Bronchial epithelial cell (primary cell): ENCODE data around the gene CSNK1D. TPM values are rescaled to one million over a fixed set of nuclear protein-coding genes. Genes with fewer than 3 reads are reported as not detected.

ENCODE experiments used
- DNase-seq: peaks from one replicate; pipeline ENCODE4 v3.0.0-alpha.2; 2010; ENCODE audit warnings: low read depth
- FAIRE-seq: peaks from 2 replicates; lab custom pipeline; 2011; peaks lifted over from hg19 to GRCh38; lab: Jason Lieb, UNC
- H3K27me3 ChIP-seq: 2 replicates; pipeline ENCODE4 v1.5.1; 2011; ENCODE audit warnings: low read length; ENCODE audit not compliant: control insufficient read depth, insufficient read depth
- H3K36me3 ChIP-seq: 2 replicates; pipeline ENCODE4 v1.5.1; 2011; ENCODE audit warnings: low read length; ENCODE audit not compliant: control insufficient read depth, insufficient read depth
- H3K4me3 ChIP-seq: 2 replicates; pipeline ENCODE4 v1.5.1; 2011; ENCODE audit warnings: mild to moderate bottlenecking, low read depth, low read length, control low read depth
- CTCF ChIP-seq: IDR thresholded peaks from 2 replicates; pipeline ENCODE4 v1.5.1; 2011; ENCODE audit warnings: mild to moderate bottlenecking, moderate library complexity, low read length, control low read depth, inconsistent platforms; ENCODE audit not compliant: insufficient read depth, severe bottlenecking
- total RNA-seq: library from RNA; depleted of rRNA; stranded (reverse); fragments of >200 nt; gene quantifications from 2 replicates; pipeline ENCODE4 v1.2.1, GENCODE V29; 2014

CSNK1D gene
- total RNA-seq, 1 donor from 2014 or later, result 72.4 TPM

DNA sequence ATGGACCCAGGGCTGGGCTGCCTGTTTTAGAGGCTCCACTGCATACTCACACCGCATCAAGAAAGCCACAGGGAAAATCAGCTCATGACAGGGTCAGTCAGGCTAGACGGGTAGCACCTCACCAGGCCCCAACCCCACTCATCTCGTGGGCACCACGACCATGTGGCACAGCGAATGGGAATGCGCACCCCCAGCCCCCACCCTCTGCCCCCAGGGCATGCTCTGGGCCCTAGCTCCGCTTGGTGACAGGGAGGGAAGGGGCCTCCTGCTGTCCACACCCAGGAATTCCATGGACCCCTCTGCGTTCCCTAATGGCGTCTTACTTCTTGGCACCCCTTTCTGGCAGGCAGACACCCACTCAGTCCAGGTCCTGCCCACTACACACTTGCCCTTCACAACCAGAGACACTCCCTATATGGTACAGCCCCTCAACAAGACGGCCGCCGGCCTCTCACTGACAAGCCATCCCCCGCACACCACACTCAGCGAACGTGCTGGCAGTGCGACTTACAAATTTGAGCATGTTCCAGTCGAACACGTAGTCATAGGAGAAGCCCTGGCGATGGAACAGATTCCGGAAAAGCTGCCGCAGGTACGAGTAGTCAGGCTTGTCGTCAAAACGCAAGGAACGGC is 22.5 kb downstream of the CSNK1D start:
- Histone ChIP-seq H3K36me3 (peaks cover 72% of the 10 kb centered on the region), H3K27me3 (no peaks in the 10 kb centered on the region), H3K4me3 (no peak overlapping the region)
- no peak for TF ChIP-seq CTCF
- DNase-seq (no peak), FAIRE-seq (no peak)

DNA sequence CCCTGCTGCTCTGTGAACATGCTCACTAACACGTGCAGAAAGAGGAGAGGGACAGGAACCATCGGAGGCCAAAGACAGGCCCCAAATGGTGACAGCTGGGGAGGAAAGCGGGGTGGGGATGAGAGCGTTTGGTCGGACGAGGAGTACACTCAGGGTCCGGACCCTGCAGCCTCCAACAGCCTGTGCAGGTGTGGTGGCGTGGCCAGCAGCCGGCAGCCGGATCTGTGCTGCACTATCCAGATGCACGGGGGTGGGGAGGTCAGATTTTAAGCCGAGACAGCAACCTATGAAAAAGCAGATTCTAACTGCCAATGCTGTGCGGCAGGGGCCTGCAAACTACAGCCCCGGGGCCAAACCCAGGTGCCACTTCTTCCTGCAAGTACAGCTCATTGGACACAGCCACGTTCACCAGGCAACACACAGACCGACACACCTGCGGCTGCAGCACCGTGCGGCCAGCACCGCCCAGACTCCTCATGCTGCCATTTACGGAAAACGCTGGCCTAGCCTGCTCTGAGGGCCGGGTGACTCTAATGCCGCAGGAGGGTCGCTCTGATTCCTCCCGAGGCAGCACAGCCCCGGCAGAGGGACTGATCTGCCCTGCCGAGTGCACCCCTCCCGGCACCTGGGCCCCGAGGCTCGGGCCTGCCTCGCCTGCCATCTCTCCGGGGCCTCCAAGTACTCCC is 23.5 kb downstream of the CSNK1D start:
- FAIRE-seq (no peak), DNase-seq (no peak)
- Histone ChIP-seq H3K27me3 (no peaks in the 10 kb centered on the region), H3K4me3 (no peak overlapping the region), H3K36me3 (peaks cover 72% of the 10 kb centered on the region)
- no peak for TF ChIP-seq CTCF

- FAIRE-seq (no peak), DNase-seq (no peak)
- Histone ChIP-seq H3K4me3 (no peak overlapping the region), H3K27me3 (no peaks in the 10 kb centered on the region), H3K36me3 (peaks cover 81% of the 10 kb centered on the region)
- TF ChIP-seq CTCF, result no peak
Observed at GRCh38 chr17:82248815-82249674, 24.5 kb downstream of the CSNK1D start.

GRCh38 chr17:82247856-82248671 is 25.4 kb downstream of the CSNK1D start:
- H3K36me3 ChIP-seq, result peaks cover 82% of the 10 kb centered on the region

More at GRCh38 chr17:82247856-82248671, 25.4 kb downstream of the CSNK1D start:
- H3K27me3 ChIP-seq, result no peaks in the 10 kb centered on the region
- no peak for FAIRE-seq
- TF ChIP-seq CTCF, result no peak
- DNase-seq, result no peak
- no peak overlapping the region for H3K4me3 ChIP-seq
